HFFc6 (cell line): ENCODE results near the gene ADARB1. TPM values are rescaled to one million over a fixed set of nuclear protein-coding genes. Genes with fewer than 3 reads are reported as not detected.
"Not testable (repeated sequence)": the region's sequence is repeated elsewhere in the genome, so short reads cannot be mapped to it uniquely, and the experiment has no call there.

Experiments used
- DNase-seq: peaks from one replicate; pipeline ENCODE4 v3.0.0-alpha.2; 2018
- H3K27ac Mint-ChIP-seq: 2 replicates; pipeline ENCODE4 v1.8.0; 2020; ENCODE audit warnings: mild to moderate bottlenecking, mixed read lengths
- H3K27me3 Mint-ChIP-seq: 2 replicates; pipeline ENCODE4 v1.8.0; 2021; ENCODE audit warnings: mild to moderate bottlenecking, moderate library complexity, mixed read lengths; ENCODE audit not compliant: insufficient read depth
- H3K36me3 Mint-ChIP-seq: 2 replicates; pipeline ENCODE4 v1.8.0; 2021; ENCODE audit warnings: low read depth, mixed read lengths
- H3K4me1 Mint-ChIP-seq: 2 replicates; pipeline ENCODE4 v1.8.0; 2020; ENCODE audit warnings: low read depth, mixed read lengths
- H3K4me3 Mint-ChIP-seq: 2 replicates; pipeline ENCODE4 v1.8.0; 2020; ENCODE audit warnings: mild to moderate bottlenecking, moderate library complexity, mixed read lengths
- H3K9me3 Mint-ChIP-seq: 2 replicates; pipeline ENCODE4 v1.8.0; 2020; ENCODE audit warnings: mild to moderate bottlenecking, mixed read lengths
- total RNA-seq, 6 experiments: library from RNA; stranded (reverse); fragmentation: NEBNext Ultra II Directional; extraction: Animal tissue kit (Norgen Biotek cat#: 25700); gene quantifications; 2 replicates in 1 of 6; 3 replicates in 5 of 6; pipeline ENCODE4 v1.2.3, GENCODE V29; 2021
- TF ChIP-seq, protein P1 (sequence below): fragments of 200-600 bp; sonication (generic); IDR thresholded peaks from 2 replicates; pipeline ENCODE4 v1.5.0; 2021; ENCODE audit warnings: antibody characterized with exemption, mild to moderate bottlenecking

The ADARB1 gene
- total RNA-seq, 6 experiments from 2014 or later, result 1.7 to 3.2 (median 2.2) TPM

DNA sequence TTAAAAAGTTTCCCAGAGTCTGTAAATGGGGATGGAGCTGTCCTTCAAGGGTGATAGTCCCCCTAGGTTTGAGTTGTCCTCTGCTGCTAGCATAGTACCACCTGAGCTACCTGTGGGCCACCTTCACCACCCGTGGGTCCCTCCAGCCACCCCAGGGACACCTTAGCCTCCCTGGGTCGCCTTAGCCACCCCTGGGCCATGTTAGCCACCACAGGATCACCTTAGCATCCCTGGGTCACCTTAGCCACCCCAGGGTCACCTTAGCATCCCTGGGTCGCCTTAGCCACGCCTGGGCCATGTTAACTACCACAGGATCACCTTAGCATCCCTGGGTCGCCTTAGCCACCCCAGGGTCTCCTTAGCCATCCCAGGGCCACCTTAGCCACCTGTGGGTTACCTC lies 67.1 kb downstream of the ADARB1 start:
- H3K36me3 Mint-ChIP-seq, result no peaks in the 10 kb centered on the region
- TF ChIP-seq, protein P1, sequence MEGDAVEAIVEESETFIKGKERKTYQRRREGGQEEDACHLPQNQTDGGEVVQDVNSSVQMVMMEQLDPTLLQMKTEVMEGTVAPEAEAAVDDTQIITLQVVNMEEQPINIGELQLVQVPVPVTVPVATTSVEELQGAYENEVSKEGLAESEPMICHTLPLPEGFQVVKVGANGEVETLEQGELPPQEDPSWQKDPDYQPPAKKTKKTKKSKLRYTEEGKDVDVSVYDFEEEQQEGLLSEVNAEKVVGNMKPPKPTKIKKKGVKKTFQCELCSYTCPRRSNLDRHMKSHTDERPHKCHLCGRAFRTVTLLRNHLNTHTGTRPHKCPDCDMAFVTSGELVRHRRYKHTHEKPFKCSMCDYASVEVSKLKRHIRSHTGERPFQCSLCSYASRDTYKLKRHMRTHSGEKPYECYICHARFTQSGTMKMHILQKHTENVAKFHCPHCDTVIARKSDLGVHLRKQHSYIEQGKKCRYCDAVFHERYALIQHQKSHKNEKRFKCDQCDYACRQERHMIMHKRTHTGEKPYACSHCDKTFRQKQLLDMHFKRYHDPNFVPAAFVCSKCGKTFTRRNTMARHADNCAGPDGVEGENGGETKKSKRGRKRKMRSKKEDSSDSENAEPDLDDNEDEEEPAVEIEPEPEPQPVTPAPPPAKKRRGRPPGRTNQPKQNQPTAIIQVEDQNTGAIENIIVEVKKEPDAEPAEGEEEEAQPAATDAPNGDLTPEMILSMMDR, result no peak
- no peak overlapping the region for H3K4me3 Mint-ChIP-seq
- peaks cover 36% of the 10 kb centered on the region for H3K4me1 Mint-ChIP-seq
- no peak for DNase-seq
- H3K9me3 Mint-ChIP-seq, result no peaks in the 10 kb centered on the region
- H3K27ac Mint-ChIP-seq, result no peak overlapping the region
- peaks cover 9% of the 10 kb centered on the region for H3K27me3 Mint-ChIP-seq

DNA sequence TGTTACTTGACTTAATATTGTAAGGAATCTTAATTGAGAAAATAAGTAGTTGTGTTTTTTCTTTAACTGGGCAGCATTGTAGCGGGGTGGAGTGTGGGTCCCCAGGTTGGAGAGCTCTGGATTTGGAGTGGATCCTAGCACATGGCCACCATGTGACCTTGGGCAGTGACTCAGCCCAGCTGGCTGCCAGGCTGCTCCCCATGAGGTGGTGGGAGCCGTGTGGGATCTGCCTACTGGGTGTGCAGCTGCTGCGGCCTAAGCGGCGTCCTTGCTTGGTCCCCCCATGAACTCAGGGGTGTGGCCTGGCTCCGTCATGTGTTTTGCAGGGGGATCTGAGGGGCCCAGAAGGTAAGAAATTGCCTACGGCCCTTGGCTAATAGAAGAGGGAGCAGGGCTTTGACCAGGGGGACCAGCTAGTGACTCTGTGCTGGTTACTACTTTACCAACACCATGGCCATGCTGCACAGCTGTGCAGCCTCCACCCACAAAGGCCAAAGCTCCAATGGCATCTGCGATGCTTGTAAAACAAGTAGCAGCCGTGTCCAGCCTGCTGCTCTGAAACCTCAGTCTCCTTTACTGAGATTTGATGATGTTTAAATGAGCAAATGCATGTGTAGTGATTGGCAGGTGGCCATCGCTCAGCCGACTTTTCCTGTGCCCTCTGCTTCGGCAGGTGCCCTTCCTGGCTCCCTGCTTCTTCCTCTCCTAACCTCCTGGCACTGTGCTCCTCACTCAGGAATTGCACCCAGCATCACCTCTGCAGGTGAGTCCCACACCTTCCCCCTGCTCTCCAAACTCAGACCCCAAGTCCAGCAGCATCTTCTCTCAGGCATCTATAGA lies 68.3 kb downstream of the ADARB1 start:
- TF ChIP-seq, protein P1, result no peak
- peak; percentile 39 for DNase-seq
- Mint-ChIP-seq H3K4me3 (no peak overlapping the region), H3K36me3 (no peaks in the 10 kb centered on the region), H3K9me3 (no peaks in the 10 kb centered on the region), H3K27ac (no peak overlapping the region), H3K4me1 (peaks cover 24% of the 10 kb centered on the region), H3K27me3 (peaks cover 9% of the 10 kb centered on the region)

DNA sequence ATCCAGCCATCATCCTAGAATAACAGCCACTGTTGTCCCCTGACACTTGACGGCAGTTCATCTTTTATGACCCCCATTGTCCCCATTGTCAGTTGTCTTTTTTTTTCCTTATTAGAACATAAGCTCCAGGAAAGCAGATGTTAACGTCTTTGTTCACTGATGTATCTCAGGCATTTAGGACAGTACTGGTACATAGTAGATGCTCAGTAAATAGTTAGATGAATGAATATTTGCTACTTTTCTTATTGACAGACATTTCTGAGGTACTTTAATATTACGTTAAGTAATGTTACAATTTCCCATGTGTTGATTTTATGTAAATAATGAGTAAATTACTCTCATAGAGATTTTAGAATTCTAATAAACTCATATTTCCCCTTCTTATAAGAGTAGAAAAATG lies 69.5 kb downstream of the ADARB1 start:
- no peaks in the 10 kb centered on the region for H3K9me3 Mint-ChIP-seq
- peaks cover 28% of the 10 kb centered on the region for H3K4me1 Mint-ChIP-seq
- H3K27me3 Mint-ChIP-seq, result peaks cover 9% of the 10 kb centered on the region
- H3K36me3 Mint-ChIP-seq, result no peaks in the 10 kb centered on the region
- no peak for DNase-seq
- H3K4me3 Mint-ChIP-seq, result no peak overlapping the region
- TF ChIP-seq, protein P1, result no peak
- no peak overlapping the region for H3K27ac Mint-ChIP-seq

DNA sequence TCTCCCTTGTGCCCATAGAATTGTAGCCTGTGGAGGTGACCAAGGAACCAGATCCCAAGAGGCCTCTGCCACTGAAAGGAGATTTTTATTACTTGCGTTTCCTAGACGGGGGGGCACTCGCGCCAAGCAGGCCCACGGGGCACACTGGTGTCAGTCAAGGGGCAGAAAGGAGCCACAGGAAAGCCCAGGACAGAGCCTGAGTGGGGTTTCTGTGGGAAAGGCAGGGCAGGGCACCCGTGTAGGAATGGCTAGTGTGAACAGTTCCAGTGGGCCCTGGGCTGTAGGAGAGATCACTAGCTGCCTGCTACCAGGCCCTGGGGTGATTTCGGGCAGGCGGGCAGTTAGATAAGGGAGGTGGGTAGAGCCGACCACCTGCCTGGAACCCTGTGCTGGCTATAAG lies 70.8 kb downstream of the ADARB1 start:
- Mint-ChIP-seq H3K36me3 (no peaks in the 10 kb centered on the region), H3K27me3 (peaks cover 14% of the 10 kb centered on the region)

DNA sequence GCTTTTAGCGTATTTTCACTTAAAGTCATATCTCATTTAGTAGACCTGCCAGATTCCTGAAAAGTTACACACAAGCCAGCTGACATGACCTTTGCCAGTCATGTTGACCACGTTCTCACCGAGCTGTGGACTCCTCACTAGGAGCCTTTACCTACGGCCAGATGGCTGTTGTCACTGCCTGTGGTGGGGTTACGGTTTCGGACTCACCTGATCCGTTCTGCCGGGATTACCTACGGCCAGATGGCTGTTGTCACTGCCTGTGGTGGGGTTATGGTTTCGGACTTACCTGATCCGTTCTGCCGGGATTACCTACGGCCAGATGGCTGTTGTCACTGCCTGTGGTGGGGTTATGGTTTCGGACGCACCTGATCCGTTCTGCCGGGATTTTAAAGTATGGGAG lies 71.5 kb downstream of the ADARB1 start:
- Mint-ChIP-seq H3K27me3 (peaks cover 19% of the 10 kb centered on the region), H3K4me1 (peaks cover 22% of the 10 kb centered on the region)
- H3K4me3 Mint-ChIP-seq, H3K36me3 Mint-ChIP-seq, H3K27ac Mint-ChIP-seq, H3K9me3 Mint-ChIP-seq, DNase-seq: not testable (repeated sequence)

More for the DNA sequence above, 70.8 kb downstream of the ADARB1 start:
- DNase-seq, result no peak
- TF ChIP-seq, protein P1, result no peak
- Mint-ChIP-seq H3K27ac (no peak overlapping the region), H3K4me1 (peaks cover 27% of the 10 kb centered on the region), H3K9me3 (no peaks in the 10 kb centered on the region), H3K4me3 (no peak overlapping the region)

DNA sequence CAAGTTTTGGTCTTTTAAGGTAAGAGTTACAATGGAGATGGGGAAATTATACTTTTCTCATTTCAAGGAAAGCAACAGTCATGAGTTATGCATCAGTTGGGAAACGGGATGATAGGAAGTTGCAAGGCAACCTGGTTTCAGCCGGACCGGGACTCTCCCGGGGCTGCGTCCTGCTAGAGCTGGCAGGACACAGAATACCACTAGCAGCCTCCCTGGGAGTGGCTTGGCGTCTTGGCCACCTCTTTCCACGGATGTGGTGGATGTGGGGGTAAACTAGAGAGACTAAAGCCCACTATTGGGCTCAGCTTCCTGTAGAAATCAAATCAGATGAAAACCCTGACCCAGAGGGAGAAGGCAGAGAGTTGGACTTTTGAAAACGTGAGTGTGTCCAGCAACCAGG lies 71.9 kb downstream of the ADARB1 start:
- peaks cover 26% of the 10 kb centered on the region for H3K4me1 Mint-ChIP-seq
- TF ChIP-seq, protein P1, result no peak
- peaks cover 20% of the 10 kb centered on the region for H3K27me3 Mint-ChIP-seq
- H3K27ac Mint-ChIP-seq, result no peak overlapping the region
- H3K9me3 Mint-ChIP-seq, result no peaks in the 10 kb centered on the region
- no peak for DNase-seq
- H3K4me3 Mint-ChIP-seq, result no peak overlapping the region
- H3K36me3 Mint-ChIP-seq, result no peaks in the 10 kb centered on the region
